Measurements from ENCODE around the gene APOL6.

The APOL6 gene

GRCh38 chr22:35661464-35661863 lies 13.2 kb downstream of the APOL6 start:
- H4K20me1 ChIP-seq (ENCODE audit: insufficient read depth, low read length), result no peaks in the 10 kb centered on the region
- H3K4me2 ChIP-seq (ENCODE audit: low read length), result no peak overlapping the region
- H3K4me3 ChIP-seq (ENCODE audit: low read depth, low read length, poor library complexity, severe bottlenecking), result no peak overlapping the region
- peaks cover 35% of the 10 kb centered on the region for H3K4me1 ChIP-seq (ENCODE audit: insufficient read depth, low read length, severe bottlenecking)
- TF ChIP-seq EZH2 (IDR thresholded peaks at IDR 0.05; ENCODE audit: borderline replicate concordance, low read length), result no peak
- no peak for TF ChIP-seq CTCF (IDR thresholded peaks at IDR 0.05; ENCODE audit: low read length)
- peak overlapping the region; percentile 82 for H3K27ac ChIP-seq (ENCODE audit: low read depth, low read length, poor library complexity, severe bottlenecking)
- H2AFZ ChIP-seq (ENCODE audit: low read length), result no peak overlapping the region
- H3K79me2 ChIP-seq (ENCODE audit: insufficient read depth, low read length), result no peaks in the 10 kb centered on the region
- no peak overlapping the region for H3K9ac ChIP-seq (ENCODE audit: low read length)
- H3K9me3 ChIP-seq (ENCODE audit: low read length), result peaks cover 6% of the 10 kb centered on the region
- H3K27me3 ChIP-seq (ENCODE audit: insufficient read depth, low read length), result no peaks in the 10 kb centered on the region
- H3K9me2 ChIP-seq (ENCODE audit: low read depth, low read length), result no peaks in the 10 kb centered on the region
- H3F3A ChIP-seq (ENCODE audit: insufficient read depth, low read length), result no peaks in the 10 kb centered on the region
- no peaks in the 10 kb centered on the region for H3K36me3 ChIP-seq (ENCODE audit: insufficient read depth, low read length)

- no peak for TF ChIP-seq CTCF (IDR thresholded peaks at IDR 0.05; ENCODE audit: low read length)
- TF ChIP-seq EZH2 (IDR thresholded peaks at IDR 0.05; ENCODE audit: borderline replicate concordance, low read length), result no peak
- H3K4me2 ChIP-seq (ENCODE audit: low read length), result no peak overlapping the region
- H3K9ac ChIP-seq (ENCODE audit: low read length), result no peak overlapping the region
These were observed 14.7 kb downstream of the APOL6 start for GRCh38 chr22:35662914-35663313.

GRCh38 chr22:35663371-35663770 lies 15.1 kb downstream of the APOL6 start:
- no peaks in the 10 kb centered on the region for H3F3A ChIP-seq (ENCODE audit: insufficient read depth, low read length)
- no peaks in the 10 kb centered on the region for H3K79me2 ChIP-seq (ENCODE audit: insufficient read depth, low read length)
- H3K27me3 ChIP-seq (ENCODE audit: insufficient read depth, low read length), result no peaks in the 10 kb centered on the region
- no peak overlapping the region for H3K4me3 ChIP-seq (ENCODE audit: low read depth, low read length, poor library complexity, severe bottlenecking)
- H3K4me1 ChIP-seq (ENCODE audit: insufficient read depth, low read length, severe bottlenecking), result peaks cover 35% of the 10 kb centered on the region
- no peak overlapping the region for H2AFZ ChIP-seq (ENCODE audit: low read length)
- TF ChIP-seq EZH2 (IDR thresholded peaks at IDR 0.05; ENCODE audit: borderline replicate concordance, low read length) (no peak), CTCF (IDR thresholded peaks at IDR 0.05; ENCODE audit: low read length) (no peak)
- H3K36me3 ChIP-seq (ENCODE audit: insufficient read depth, low read length), result no peaks in the 10 kb centered on the region
- no peak overlapping the region for H3K27ac ChIP-seq (ENCODE audit: low read depth, low read length, poor library complexity, severe bottlenecking)
- H3K4me2 ChIP-seq (ENCODE audit: low read length), result no peak overlapping the region
- H3K9ac ChIP-seq (ENCODE audit: low read length), result no peak overlapping the region
- H3K9me3 ChIP-seq (ENCODE audit: low read length), result peaks cover 12% of the 10 kb centered on the region
- H3K9me2 ChIP-seq (ENCODE audit: low read depth, low read length), result no peaks in the 10 kb centered on the region
- no peaks in the 10 kb centered on the region for H4K20me1 ChIP-seq (ENCODE audit: insufficient read depth, low read length)

More at GRCh38 chr22:35662914-35663313, 14.7 kb downstream of the APOL6 start:
- H3K36me3 ChIP-seq (ENCODE audit: insufficient read depth, low read length), result no peaks in the 10 kb centered on the region
- H3F3A ChIP-seq (ENCODE audit: insufficient read depth, low read length), result no peaks in the 10 kb centered on the region
- H2AFZ ChIP-seq (ENCODE audit: low read length), result no peak overlapping the region
- H3K79me2 ChIP-seq (ENCODE audit: insufficient read depth, low read length), result no peaks in the 10 kb centered on the region
- no peak overlapping the region for H3K4me3 ChIP-seq (ENCODE audit: low read depth, low read length, poor library complexity, severe bottlenecking)
- H4K20me1 ChIP-seq (ENCODE audit: insufficient read depth, low read length), result no peaks in the 10 kb centered on the region
- peaks cover 12% of the 10 kb centered on the region for H3K9me3 ChIP-seq (ENCODE audit: low read length)
- H3K4me1 ChIP-seq (ENCODE audit: insufficient read depth, low read length, severe bottlenecking), result peaks cover 35% of the 10 kb centered on the region
- H3K27ac ChIP-seq (ENCODE audit: low read depth, low read length, poor library complexity, severe bottlenecking), result no peak overlapping the region
- H3K9me2 ChIP-seq (ENCODE audit: low read depth, low read length), result no peaks in the 10 kb centered on the region
- H3K27me3 ChIP-seq (ENCODE audit: insufficient read depth, low read length), result no peaks in the 10 kb centered on the region

Data from OCI-LY1 (cell line).